GM15510 (cell line): Measurements from ENCODE around the gene ADAMTSL1.

Experiments
- POLR2A ChIP-seq: IDR thresholded peaks from 3 replicates; pipeline ENCODE4 v1.6.1; 2011; ENCODE audit warnings: borderline replicate concordance; ENCODE audit not compliant: insufficient read length; ENCODE audit errors: extremely low read depth

ADAMTSL1 gene

DNA sequence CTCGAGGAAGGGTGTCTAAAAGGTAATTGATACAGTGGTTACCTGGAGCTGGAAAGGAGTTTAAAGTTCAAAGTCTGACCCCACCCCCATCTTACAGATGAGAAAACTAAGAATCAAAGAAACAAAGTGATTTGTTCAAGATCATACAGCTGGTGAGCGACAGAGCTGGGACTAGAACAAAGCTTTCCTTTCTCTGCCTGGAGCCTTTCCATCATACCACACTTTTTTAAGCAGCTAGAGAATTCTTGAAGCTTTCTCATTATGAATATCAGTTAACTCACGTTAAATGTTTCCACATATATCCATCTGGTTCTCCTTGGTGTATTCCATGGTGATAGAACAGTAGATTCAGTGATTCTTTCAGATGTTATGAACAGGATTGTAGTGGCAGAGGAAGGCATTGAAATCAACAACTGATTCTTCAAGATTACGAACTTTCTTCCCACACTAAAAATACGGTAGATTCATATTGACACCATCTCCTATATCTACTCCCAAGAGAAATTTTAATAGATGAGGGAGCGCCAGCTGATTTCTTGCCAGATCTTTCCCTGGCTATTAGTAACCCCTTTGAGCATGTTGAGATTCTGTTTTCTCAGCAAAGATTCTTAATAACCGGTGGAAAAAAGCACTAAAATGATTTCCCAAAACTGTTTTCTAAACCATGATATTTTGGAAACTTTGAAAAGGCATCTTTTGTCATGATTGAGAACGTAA is 233.7 kb downstream of the ADAMTSL1 start:
- TF ChIP-seq POLR2A, result no peak

DNA sequence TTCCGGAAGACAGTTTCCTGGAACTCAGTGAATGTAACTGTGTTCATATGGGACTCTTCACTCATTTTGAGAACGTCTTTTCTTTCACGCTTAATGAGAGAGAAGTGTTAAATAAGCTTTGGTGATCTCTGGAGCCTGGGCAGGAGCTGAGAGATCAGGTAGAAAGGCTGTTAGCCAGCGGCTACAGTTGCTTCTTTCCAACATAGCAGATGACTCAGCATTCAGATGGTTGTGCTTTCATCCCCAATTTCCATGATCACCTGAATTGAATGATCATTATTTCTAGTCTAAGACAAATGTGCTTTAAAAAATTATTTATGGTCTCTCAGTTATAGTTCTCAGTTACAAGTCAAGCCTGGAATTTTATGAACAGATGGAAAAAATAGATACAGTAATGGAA is 234.5 kb downstream of the ADAMTSL1 start:
- TF ChIP-seq POLR2A, result no peak

DNA sequence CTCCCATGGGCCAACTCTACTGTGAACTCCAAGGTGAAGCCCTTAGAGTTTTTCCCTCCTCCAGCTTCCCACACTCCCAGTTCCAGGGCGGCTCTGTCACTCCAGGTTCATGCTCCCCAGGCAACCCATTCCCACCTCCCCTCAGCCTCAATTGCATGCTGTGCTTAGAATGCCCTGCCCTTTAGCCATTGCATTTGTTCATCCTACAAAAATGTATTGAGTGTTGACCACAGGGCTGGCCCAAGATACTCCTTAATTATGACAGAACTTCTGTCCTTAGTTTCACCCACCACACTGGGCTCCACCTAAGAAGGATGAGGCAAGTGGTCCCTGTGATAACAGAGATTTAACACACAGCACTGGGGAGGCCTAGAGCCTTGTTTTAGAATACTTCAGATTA is 236.1 kb downstream of the ADAMTSL1 start:
- TF ChIP-seq POLR2A, result no peak

GRCh38 chr9:18717759-18718158 is 243.8 kb downstream of the ADAMTSL1 start:
- TF ChIP-seq POLR2A, result no peak

- TF ChIP-seq POLR2A, result no peak
Measured at GRCh38 chr9:18718393-18718792, 244.4 kb downstream of the ADAMTSL1 start.

GRCh38 chr9:18718932-18719331 is 245.0 kb downstream of the ADAMTSL1 start:
- TF ChIP-seq POLR2A, result no peak

GRCh38 chr9:18720691-18721090 is 246.7 kb downstream of the ADAMTSL1 start:
- no peak for TF ChIP-seq POLR2A

DNA sequence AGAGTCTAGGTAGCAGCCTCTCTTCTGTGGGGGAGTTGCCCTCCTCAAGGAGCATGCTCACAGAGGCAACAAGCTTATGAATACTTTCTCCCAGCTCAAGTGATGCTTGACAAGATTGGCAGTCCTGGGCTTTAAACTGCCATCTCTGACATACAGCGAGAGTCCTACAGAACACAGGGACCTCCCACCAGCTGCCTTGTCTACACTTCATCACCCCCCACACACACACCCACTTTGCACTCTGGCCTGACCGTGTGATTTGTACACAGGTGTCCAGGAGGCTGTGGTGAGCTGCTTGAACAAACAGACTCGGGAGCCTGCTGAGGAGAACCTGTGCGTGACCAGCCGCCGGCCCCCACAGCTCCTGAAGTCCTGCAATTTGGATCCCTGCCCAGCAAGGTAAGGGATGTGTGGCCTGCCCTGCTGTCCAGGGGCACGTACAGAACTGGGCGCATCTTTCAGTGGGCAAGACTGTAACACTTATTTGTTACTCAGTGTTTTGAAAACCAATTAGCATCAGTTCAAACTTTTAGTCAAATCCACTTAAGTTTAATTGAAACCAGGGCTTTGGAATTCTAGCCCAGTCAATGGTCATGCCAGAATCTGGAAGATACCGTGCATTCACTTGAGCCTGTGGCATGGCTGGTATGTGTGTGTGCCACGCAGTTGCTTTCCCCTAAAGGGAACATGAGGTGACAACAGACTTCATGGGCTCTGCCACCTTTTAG is 247.5 kb downstream of the ADAMTSL1 start:
- no peak for TF ChIP-seq POLR2A

DNA sequence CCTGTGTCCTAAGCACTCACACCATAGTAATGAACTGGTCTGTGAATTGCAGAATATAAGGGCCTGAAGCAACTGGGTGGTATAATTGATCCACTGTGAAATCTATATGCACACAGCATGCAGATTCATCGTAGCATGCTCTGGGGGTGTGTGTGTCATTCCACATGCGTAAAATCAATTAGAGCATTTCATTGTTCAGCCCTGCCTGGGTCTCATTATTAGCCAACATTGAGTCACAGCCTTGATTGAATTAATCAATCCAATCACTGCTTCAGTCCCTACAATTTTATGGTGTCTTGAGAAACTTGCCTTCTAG is 248.0 kb downstream of the ADAMTSL1 start:
- TF ChIP-seq POLR2A, result no peak

DNA sequence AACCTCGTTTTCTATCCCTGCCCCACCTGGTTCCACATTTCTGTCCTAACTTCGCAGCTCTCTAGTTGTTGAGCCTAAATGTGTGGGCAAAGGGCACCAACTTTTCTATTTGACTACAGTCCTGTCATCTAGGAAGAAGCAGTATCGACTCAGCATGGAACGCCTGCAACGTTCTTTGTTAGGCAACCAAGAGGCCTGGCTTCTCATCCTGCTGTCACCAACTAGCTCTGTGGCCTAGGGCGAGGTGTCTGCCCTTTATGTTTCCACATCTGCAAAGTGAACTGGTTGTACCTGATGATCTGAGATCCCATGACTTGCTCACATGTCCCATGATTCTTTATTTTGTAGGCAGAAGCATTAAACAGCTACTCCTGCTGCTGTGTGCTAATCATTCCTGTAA is 248.9 kb downstream of the ADAMTSL1 start:
- no peak for TF ChIP-seq POLR2A

DNA sequence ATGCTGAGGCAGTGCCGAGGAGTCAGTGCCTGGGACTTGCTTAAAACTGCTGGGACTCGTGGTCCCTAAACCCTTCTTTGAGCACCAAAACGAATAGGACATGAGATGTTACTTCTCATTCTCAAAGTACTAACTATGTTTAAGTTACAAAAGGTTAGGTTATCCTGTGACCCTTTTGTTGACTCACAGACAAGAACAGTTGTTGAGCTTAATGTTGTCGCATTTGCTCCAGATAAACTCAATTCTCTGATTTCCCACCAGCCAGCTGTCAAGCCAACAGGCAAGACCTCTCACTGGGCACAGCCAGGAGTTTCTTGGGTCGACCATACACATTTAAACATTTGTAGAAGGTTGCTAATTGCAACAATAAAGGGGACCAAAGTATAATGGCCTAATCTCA is 249.4 kb downstream of the ADAMTSL1 start:
- no peak for TF ChIP-seq POLR2A

- TF ChIP-seq POLR2A, result no peak
Measured at GRCh38 chr9:18726546-18726945, 252.6 kb downstream of the ADAMTSL1 start.

DNA sequence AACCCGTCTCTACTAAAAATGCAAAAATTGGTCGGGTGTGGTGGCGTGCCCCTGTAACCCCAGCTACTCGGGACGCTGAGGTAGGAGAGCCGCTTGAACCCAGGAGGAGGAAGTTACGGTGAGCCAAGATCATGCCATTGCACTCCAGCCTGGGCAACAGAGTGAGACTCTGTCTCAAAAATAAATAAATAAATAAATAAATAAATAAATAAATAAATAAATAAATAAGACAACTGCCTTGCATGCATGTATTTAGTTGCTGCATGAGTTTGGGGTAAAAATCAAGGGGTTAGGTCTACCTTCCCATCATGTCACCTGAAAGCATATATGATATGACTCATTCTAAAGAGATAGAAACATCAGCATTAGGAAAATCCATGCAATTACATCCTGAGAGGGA is 254.0 kb downstream of the ADAMTSL1 start:
- no peak for TF ChIP-seq POLR2A

GRCh38 chr9:18728642-18729041 is 254.7 kb downstream of the ADAMTSL1 start:
- no peak for TF ChIP-seq POLR2A

DNA sequence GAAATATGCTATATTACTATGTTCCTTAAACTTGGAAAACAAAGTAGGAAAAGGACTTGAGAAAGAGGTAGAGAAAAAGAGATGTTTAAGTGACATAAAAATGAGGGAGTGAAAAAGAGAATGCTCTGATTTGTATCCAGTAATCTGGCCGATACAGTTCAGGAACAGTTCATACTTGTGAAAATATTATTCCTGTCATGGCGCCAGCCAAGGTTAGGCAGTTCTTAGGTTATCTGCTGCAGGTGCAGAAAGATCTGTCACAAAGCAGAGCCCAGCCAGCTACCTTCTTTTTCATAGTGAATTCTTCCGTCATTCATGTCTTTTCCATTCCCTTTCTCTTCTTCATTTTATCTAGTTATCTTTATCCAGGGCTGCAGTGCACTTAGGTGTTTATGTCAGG is 256.3 kb downstream of the ADAMTSL1 start:
- no peak for TF ChIP-seq POLR2A

DNA sequence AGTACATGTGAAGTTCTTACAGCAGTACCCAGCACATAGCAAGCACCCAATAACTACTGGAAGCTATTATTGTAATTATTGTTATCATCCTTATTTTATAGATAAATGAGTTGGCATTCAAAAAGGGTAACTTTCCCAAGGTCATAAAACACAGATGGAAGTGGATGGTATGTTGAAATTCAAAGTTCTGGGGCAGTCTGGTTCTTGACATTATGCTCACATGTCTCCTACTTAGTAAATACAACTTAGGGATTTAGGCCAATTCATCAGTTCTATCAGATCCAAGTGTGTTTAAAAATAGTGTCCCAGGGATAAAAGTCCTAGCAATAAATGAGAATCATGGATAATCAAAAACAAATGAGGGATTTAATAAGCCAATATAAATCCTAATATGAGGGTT is 265.2 kb downstream of the ADAMTSL1 start:
- no peak for TF ChIP-seq POLR2A
